ENCODE results near the gene ZNF112.

Gene ZNF112

GRCh38 chr19:44280916-44281315, 75.6 kb downstream of the ZNF112 start:
- no peak for DNase-seq

GRCh38 chr19:44278181-44278690, 78.2 kb downstream of the ZNF112 start:
- DNase-seq: no peak

- DNase-seq: no peak
These were observed 79.1 kb downstream of the ZNF112 start for GRCh38 chr19:44277331-44277730.
